ENCODE measurements around the gene UNC93B1.

DNA sequence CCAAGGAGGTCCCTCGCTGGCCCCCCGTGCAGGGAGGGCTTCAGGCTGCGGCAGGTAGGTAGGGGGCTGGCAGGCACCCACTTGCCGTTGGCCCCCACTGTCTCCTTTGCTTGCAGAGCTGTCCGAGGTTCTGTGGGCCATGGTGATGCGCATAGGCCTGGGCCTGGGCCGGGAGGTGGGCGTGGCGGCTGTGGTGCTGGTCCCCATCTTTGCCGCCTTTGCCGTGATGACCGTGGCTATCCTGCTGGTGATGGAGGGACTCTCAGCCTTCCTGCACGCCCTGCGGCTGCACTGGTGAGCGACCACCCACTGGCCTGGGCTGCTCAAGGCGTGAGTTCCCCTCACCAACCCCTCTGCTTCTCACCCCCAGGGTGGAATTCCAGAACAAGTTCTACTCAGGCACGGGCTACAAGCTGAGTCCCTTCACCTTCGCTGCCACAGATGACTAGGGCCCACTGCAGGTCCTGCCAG is 46.5 kb upstream of the UNC93B1 start:
- TF ChIP-seq, protein P1, sequence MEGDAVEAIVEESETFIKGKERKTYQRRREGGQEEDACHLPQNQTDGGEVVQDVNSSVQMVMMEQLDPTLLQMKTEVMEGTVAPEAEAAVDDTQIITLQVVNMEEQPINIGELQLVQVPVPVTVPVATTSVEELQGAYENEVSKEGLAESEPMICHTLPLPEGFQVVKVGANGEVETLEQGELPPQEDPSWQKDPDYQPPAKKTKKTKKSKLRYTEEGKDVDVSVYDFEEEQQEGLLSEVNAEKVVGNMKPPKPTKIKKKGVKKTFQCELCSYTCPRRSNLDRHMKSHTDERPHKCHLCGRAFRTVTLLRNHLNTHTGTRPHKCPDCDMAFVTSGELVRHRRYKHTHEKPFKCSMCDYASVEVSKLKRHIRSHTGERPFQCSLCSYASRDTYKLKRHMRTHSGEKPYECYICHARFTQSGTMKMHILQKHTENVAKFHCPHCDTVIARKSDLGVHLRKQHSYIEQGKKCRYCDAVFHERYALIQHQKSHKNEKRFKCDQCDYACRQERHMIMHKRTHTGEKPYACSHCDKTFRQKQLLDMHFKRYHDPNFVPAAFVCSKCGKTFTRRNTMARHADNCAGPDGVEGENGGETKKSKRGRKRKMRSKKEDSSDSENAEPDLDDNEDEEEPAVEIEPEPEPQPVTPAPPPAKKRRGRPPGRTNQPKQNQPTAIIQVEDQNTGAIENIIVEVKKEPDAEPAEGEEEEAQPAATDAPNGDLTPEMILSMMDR (IDR thresholded peaks at IDR 0.05 in 8 of 11, conservative IDR thresholded peaks at IDR 0.05 in 3 of 11): no peak
- TF ChIP-seq POLR2A (IDR thresholded peaks at IDR 0.05): no peak
